Measurements from ENCODE around the gene RIN3.
"Not testable (repeated sequence)": the region's sequence is repeated elsewhere in the genome, so short reads cannot be mapped to it uniquely, and the experiment has no call there.

Gene RIN3

GRCh38 chr14:92531106-92531873 lies 17.7 kb downstream of the RIN3 start:
- peak; percentile 15 for DNase-seq

- no peak for DNase-seq
Measured at GRCh38 chr14:92532490-92533163, 19.0 kb downstream of the RIN3 start.

- DNase-seq, result no peak
Measured at GRCh38 chr14:92534932-92535643, 21.5 kb downstream of the RIN3 start.

GRCh38 chr14:92536231-92536630 lies 22.6 kb downstream of the RIN3 start:
- DNase-seq, result not testable (repeated sequence)

GRCh38 chr14:92538412-92538985 lies 24.9 kb downstream of the RIN3 start:
- no peak for DNase-seq

- no peak for DNase-seq
Measured at GRCh38 chr14:92539419-92539818, 25.8 kb downstream of the RIN3 start.

GRCh38 chr14:92539875-92540274 lies 26.3 kb downstream of the RIN3 start:
- no peak for DNase-seq

GRCh38 chr14:92540472-92541048 lies 27.0 kb downstream of the RIN3 start:
- DNase-seq, result no peak

GRCh38 chr14:92542766-92543554 lies 29.4 kb downstream of the RIN3 start:
- no peak for DNase-seq

- no peak for DNase-seq
Measured at GRCh38 chr14:92544051-92544720, 30.6 kb downstream of the RIN3 start.

- no peak for DNase-seq
Measured at GRCh38 chr14:92546347-92547053, 32.9 kb downstream of the RIN3 start.

GRCh38 chr14:92549105-92549858 lies 35.7 kb downstream of the RIN3 start:
- DNase-seq, result no peak

GRCh38 chr14:92549859-92550230 lies 36.3 kb downstream of the RIN3 start:
- DNase-seq, result no peak

GRCh38 chr14:92551044-92551841 lies 37.7 kb downstream of the RIN3 start:
- no peak for DNase-seq

- DNase-seq, result no peak
Measured at GRCh38 chr14:92552066-92552465, 38.5 kb downstream of the RIN3 start.

- DNase-seq, result no peak
Measured at GRCh38 chr14:92553438-92553837, 39.9 kb downstream of the RIN3 start.

- DNase-seq, result no peak
Measured at GRCh38 chr14:92555465-92556111, 42.0 kb downstream of the RIN3 start.

- no peak for DNase-seq
Measured at GRCh38 chr14:92556255-92556741, 42.7 kb downstream of the RIN3 start.

Measured in stimulated activated naive CD4-positive, alpha-beta T cell treated with Interleukin-2 at 50 U/mL for 16 hours (primary cell).